OCI-LY3 (cell line): Measurements from ENCODE around the gene NFIL3.

Experiments used
- CTCF ChIP-seq: fragments of 200-600, 300-600 bp; sonication (generic); IDR thresholded peaks from 2 replicates; pipeline ENCODE4 v1.5.1; 2014; ENCODE audit warnings: antibody characterized with exemption, low read length, low read depth
- EZH2phosphoT487 ChIP-seq: fragments of 200-600 bp; shearing (Covaris generic); IDR thresholded peaks from 2 replicates; pipeline ENCODE4 v1.6.1; 2018; ENCODE audit warnings: antibody characterized with exemption, mixed run types, low read depth

- TF ChIP-seq CTCF (no peak), EZH2phosphoT487 (no peak)
These were observed 24.7 kb downstream of the NFIL3 start for GRCh38 chr9:91398926-91399325.
